ENCODE measurements around the gene CCDC78. TPM values are rescaled to one million over a fixed set of nuclear protein-coding genes. Genes with fewer than 3 reads are reported as not detected.

Gene CCDC78
- total RNA-seq, 1 donor from 2014 or later, result 0.78 TPM

Small RNA genes within 50 kb of the gene (microRNA-seq; reads per million reads assigned to microRNA genes)
- gene MIR662 (ENCODE audit: borderline microRNAs expressed), result not detected

Other genes starting within 250 kb of the CCDC78 start
- 45.2 TPM for gene CAPN15, start 198.7 kb downstream of the CCDC78 start, total RNA-seq
- gene PRR35, start 166.0 kb downstream of the CCDC78 start, total RNA-seq, result not detected
- gene NHLRC4, start 159.4 kb downstream of the CCDC78 start, total RNA-seq, result 0.98 TPM
- 59.4 TPM for gene PIGQ, start 156.5 kb downstream of the CCDC78 start, total RNA-seq
- gene RAB40C, start 136.4 kb downstream of the CCDC78 start, total RNA-seq, result 47.6 TPM
- 1.5 TPM for gene WFIKKN1, start 95.5 kb downstream of the CCDC78 start, total RNA-seq
- gene METTL26, start 90.1 kb downstream of the CCDC78 start, total RNA-seq, result 53.5 TPM
- gene MCRIP2, start 84.6 kb downstream of the CCDC78 start, total RNA-seq, result 57.9 TPM
- gene WDR90, start 77.1 kb downstream of the CCDC78 start, total RNA-seq, result 23.2 TPM
- gene RHOT2, start 58.3 kb downstream of the CCDC78 start, total RNA-seq, result 92.5 TPM
- gene RHBDL1, start 50.8 kb downstream of the CCDC78 start, total RNA-seq, result 2.0 TPM
- gene STUB1, start 46.0 kb downstream of the CCDC78 start, total RNA-seq, result 98.9 TPM
- 51.3 TPM for gene JMJD8, start 42.1 kb downstream of the CCDC78 start, total RNA-seq
- 12.9 TPM for gene WDR24, start 36.0 kb downstream of the CCDC78 start, total RNA-seq
- 3.6 TPM for gene FBXL16, start 20.6 kb downstream of the CCDC78 start, total RNA-seq
- 30.4 TPM for gene METRN, start 11.3 kb downstream of the CCDC78 start, total RNA-seq
- gene ANTKMT, start 5.3 kb downstream of the CCDC78 start, total RNA-seq, result 30.5 TPM
- gene HAGHL, start 663 bp upstream of the CCDC78 start, total RNA-seq, result 8.9 TPM
- gene CIAO3, start 14.6 kb upstream of the CCDC78 start, total RNA-seq, result 24.2 TPM
- gene MSLN, start 34.3 kb upstream of the CCDC78 start, total RNA-seq, result 93.3 TPM
- 14.2 TPM for gene RPUSD1, start 61.9 kb upstream of the CCDC78 start, total RNA-seq
- 12.3 TPM for gene CHTF18, start 62.2 kb upstream of the CCDC78 start, total RNA-seq
- not detected for gene GNG13, start 74.3 kb upstream of the CCDC78 start, total RNA-seq
- 19.0 TPM for gene LMF1, start 244.5 kb upstream of the CCDC78 start, total RNA-seq

Data from upper lobe of right lung (tissue), 1 donor.